SK-N-SH (cell line): ENCODE measurements around the gene OGA. TPM values are rescaled to one million over a fixed set of nuclear protein-coding genes. Genes with fewer than 3 reads are reported as not detected.

Experiments used
- CTCF ChIA-PET: fragments of 300-600, 350-600 bp; formaldehyde crosslinking; extraction: SDS; loops from one replicate; lab custom pipeline; 2021; lab: Yijun Ruan, JAX
- POLR2A ChIA-PET: fragments of 350-600 bp; sonication (Branson Sonifier 250); formaldehyde crosslinking; extraction: SDS; loops from one replicate; lab custom pipeline; 2020; ENCODE audit warnings: antibody characterized with exemption, inconsistent platforms; lab: Yijun Ruan, JAX
- DNase-seq: peaks from one replicate; pipeline ENCODE4 v3.0.0; 2012
- H2AFZ ChIP-seq: fragments of 200-600 bp; sonication (generic); 2 replicates; pipeline ENCODE4 v1.8.1; 2016; ENCODE audit warnings: antibody characterized with exemption, mild to moderate bottlenecking, low read depth
- H3F3A ChIP-seq: fragments of 200-600 bp; sonication (generic); replicated peaks from 2 replicates; pipeline ENCODE3; 2016; ENCODE audit warnings: antibody characterized with exemption, mild to moderate bottlenecking; ENCODE audit not compliant: insufficient read depth
- H3K27ac ChIP-seq, 2 experiments: fragments of 200-500 bp in 1 of 2; fragments of 200-600 bp in 1 of 2; sonication (Bioruptor generic) in 1 of 2; sonication (generic), shearing (Covaris generic) in 1 of 2; 2 replicates each; pipeline versions ENCODE4 v1.5.1 to v1.6.1; 2014 to 2016; ENCODE audit warnings: low read depth in 2 of 2, inconsistent platforms in 1 of 2, low read length in 1 of 2, mild to moderate bottlenecking in 1 of 2, mixed read lengths in 1 of 2
- H3K27me3 ChIP-seq: fragments of 200-600 bp; sonication (generic), shearing (Covaris generic); 2 replicates; pipeline ENCODE4 v1.6.1; 2016; ENCODE audit warnings: mixed run types; ENCODE audit not compliant: insufficient read depth
- H3K36me3 ChIP-seq, 2 experiments: fragments of 200-500 bp in 1 of 2; fragments of 200-600 bp in 1 of 2; sonication (Bioruptor generic) in 1 of 2; sonication (generic) in 1 of 2; replicated peaks in 1 of 2; 2 replicates each; pipeline versions ENCODE3 to v1.5.1; 2014 to 2016; ENCODE audit warnings: low read length in 1 of 2, mild to moderate bottlenecking in 1 of 2; ENCODE audit not compliant: insufficient read depth in 2 of 2, control insufficient read depth in 1 of 2
- H3K4me1 ChIP-seq, 2 experiments: fragments of 200-500 bp in 1 of 2; fragments of 200-600 bp in 1 of 2; sonication (Bioruptor generic) in 1 of 2; sonication (generic), shearing (Covaris generic) in 1 of 2; 2 replicates each; pipeline versions ENCODE4 v1.5.1 to v1.6.1; 2014 to 2016; ENCODE audit warnings: low read depth in 1 of 2, low read length in 1 of 2, mixed run types in 1 of 2; ENCODE audit not compliant: insufficient read depth in 2 of 2, control insufficient read depth in 1 of 2
- H3K4me2 ChIP-seq: fragments of 200-600 bp; sonication (generic), shearing (Covaris generic); 2 replicates; pipeline ENCODE4 v1.6.1; 2017; ENCODE audit warnings: mixed run types
- H3K4me3 ChIP-seq, 2 experiments: fragments of 200-500 bp in 1 of 2; fragments of 200-600 bp in 1 of 2; sonication (Bioruptor generic) in 1 of 2; sonication (generic), shearing (Covaris generic) in 1 of 2; 2 replicates each; pipeline versions ENCODE4 v1.5.1 to v1.8.1; 2014 to 2016; ENCODE audit warnings: low read depth in 2 of 2, inconsistent platforms in 1 of 2, low read length in 1 of 2, mild to moderate bottlenecking in 1 of 2, mixed read lengths in 1 of 2, moderate library complexity in 1 of 2
- H3K79me2 ChIP-seq: fragments of 200-600 bp; sonication (generic); 2 replicates; pipeline ENCODE4 v1.8.1; 2017; ENCODE audit warnings: mild to moderate bottlenecking; ENCODE audit not compliant: insufficient read depth
- H3K9ac ChIP-seq: fragments of 200-600 bp; sonication (generic); 2 replicates; pipeline ENCODE4 v1.6.1; 2017; ENCODE audit warnings: mixed run types
- H3K9me2 ChIP-seq: fragments of 200-600 bp; sonication (generic); 2 replicates; pipeline ENCODE4 v1.6.1; 2017; ENCODE audit warnings: mixed run types
- H3K9me3 ChIP-seq: fragments of 200-600 bp; sonication (generic); 2 replicates; pipeline ENCODE4 v1.6.1; 2017; ENCODE audit warnings: mixed run types, mild to moderate bottlenecking, moderate library complexity
- H4K20me1 ChIP-seq: fragments of 200-600 bp; sonication (generic); 2 replicates; pipeline ENCODE4 v1.6.1; 2017; ENCODE audit warnings: mild to moderate bottlenecking, mixed run types; ENCODE audit not compliant: insufficient read depth
- FOSL2 ChIP-seq: IDR thresholded peaks from 2 replicates; pipeline ENCODE4 v1.4.0; 2012; ENCODE audit warnings: low read depth, mild to moderate bottlenecking, moderate library complexity, borderline replicate concordance
- FOXM1 ChIP-seq: IDR thresholded peaks from 2 replicates; pipeline ENCODE4 v1.4.0; 2012; ENCODE audit warnings: low read depth, mild to moderate bottlenecking
- MEF2A ChIP-seq: IDR thresholded peaks from 2 replicates; pipeline ENCODE4 v1.4.0; 2012; ENCODE audit warnings: low read depth, borderline replicate concordance
- MXI1 ChIP-seq: IDR thresholded peaks from 2 replicates; pipeline ENCODE4 v1.6.1; 2012; ENCODE audit warnings: mild to moderate bottlenecking, low read depth, low read length, improper control_type of control experiment
- NFIC ChIP-seq: IDR thresholded peaks from 2 replicates; pipeline ENCODE4 v1.4.0; 2012; ENCODE audit warnings: borderline replicate concordance
- POLR2AphosphoS5 ChIP-seq: IDR thresholded peaks from 2 replicates; pipeline ENCODE4 v1.6.1; 2012; ENCODE audit warnings: low read depth, low read length
- RAD21 ChIP-seq: IDR thresholded peaks from 2 replicates; pipeline ENCODE4 v1.6.1; 2012; ENCODE audit warnings: mild to moderate bottlenecking, low read length
- RCOR1 ChIP-seq: fragments of 150-350 bp; IDR thresholded peaks from 2 replicates; pipeline ENCODE4 v1.6.1; 2017; ENCODE audit warnings: antibody characterized with exemption, low read length
- RXRA ChIP-seq: IDR thresholded peaks from 2 replicates; pipeline ENCODE4 v1.4.0; 2012; ENCODE audit warnings: low read depth, mild to moderate bottlenecking, borderline replicate concordance
- YY1 ChIP-seq: IDR thresholded peaks from 2 replicates; pipeline ENCODE4 v1.4.0; 2012; ENCODE audit warnings: low read depth, mild to moderate bottlenecking
- WGBS: methylation state at CpG from one replicate; pipeline ENCODE4 v1.1.6; 2017; ENCODE audit warnings: low lambda C conversion rate; 5-methylcytosine and 5-hydroxymethylcytosine counted together
- polyA plus RNA-seq, 3 experiments: library from polyadenylated mRNA; depleted of rRNA; stranded (reverse); fragments of >200 nt; gene quantifications; 2 replicates each; pipeline ENCODE4 v1.2.3, GENCODE V29; 2012
- TF ChIP-seq, protein P1 (sequence below): fragments of 150-350 bp; IDR thresholded peaks from 2 replicates; pipeline ENCODE4 v1.6.1; 2016; ENCODE audit warnings: mild to moderate bottlenecking, low read depth, low read length
- TF ChIP-seq, protein P2 (sequence below): IDR thresholded peaks from 2 replicates; pipeline ENCODE4 v1.6.1; 2012; ENCODE audit warnings: mild to moderate bottlenecking, low read depth, low read length, moderate library complexity

OGA gene
- polyA plus RNA-seq, 1 of the 3 experiments (the other 2 are of a cell fraction) = 24.8 TPM

DNA sequence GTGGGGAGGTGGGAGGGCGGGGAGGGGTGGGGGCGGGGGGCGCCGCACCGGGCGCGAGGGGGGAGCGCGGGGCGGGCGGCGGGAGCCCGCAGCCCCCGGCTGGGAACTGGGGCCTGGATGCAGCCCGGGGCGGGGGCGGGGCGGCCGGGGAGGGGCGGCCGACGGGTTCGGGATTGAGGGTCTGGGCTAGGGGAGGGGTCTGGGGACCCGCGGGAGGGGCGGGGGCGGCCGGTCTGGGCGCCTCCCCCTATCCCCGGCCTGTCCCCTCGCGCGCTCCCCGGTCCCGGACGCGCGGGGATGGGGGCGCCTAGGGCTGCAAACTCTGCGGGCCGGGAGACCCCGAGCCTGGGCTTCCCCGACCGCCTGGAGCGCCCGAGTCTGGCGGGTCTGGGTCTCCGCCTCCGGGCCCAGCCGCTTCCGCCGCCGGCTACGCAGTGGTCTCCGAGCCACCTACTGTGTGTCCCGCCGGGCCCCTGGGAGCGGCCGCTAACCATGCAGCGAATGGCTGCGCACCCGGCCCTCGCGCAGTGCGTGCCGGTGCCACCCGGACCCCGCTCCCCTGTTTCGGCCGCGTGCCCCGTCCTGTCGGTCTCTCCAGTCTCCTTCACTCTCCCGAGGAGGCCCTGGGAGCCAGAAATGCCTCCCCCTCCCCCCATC lies 42.0 kb downstream of the OGA start:
- CTCF ChIA-PET = interaction anchor here (0.6 to 11.7 kb wide), 2 partner anchors 171 to 494 kb away, joined by 3 to 297 read pairs; no protein-coding TSS in a partner anchor
- Histone ChIP-seq H3K9ac (no peak overlapping the region), H3K4me2 (peak overlapping the region; percentile 28; the same call in 1 of the 2 replicates), H2AFZ (no peak overlapping the region), H4K20me1 (no peaks in the 10 kb centered on the region), H3K79me2 (no peaks in the 10 kb centered on the region), H3K27me3 (no peaks in the 10 kb centered on the region), H3F3A (peaks cover 2% of the 10 kb centered on the region), H3K4me1 (peaks cover 0 to 3% of the 10 kb centered on the region in 2 experiments; a peak in 1 of 4 replicates)
- WGBS = 64% methylated on average over 23 of the region's 74 CpGs
- peak; percentile 82 for DNase-seq
- no peak for TF ChIP-seq MEF2A
- no peak for TF ChIP-seq POLR2AphosphoS5
- TF ChIP-seq MXI1 = no peak
- TF ChIP-seq NFIC = no peak
- no peak for TF ChIP-seq RAD21
- TF ChIP-seq RXRA = no peak
- TF ChIP-seq RCOR1 = no peak
- TF ChIP-seq FOXM1 = no peak
- TF ChIP-seq FOSL2 = no peak
- TF ChIP-seq YY1 = no peak
- TF ChIP-seq, protein P1, sequence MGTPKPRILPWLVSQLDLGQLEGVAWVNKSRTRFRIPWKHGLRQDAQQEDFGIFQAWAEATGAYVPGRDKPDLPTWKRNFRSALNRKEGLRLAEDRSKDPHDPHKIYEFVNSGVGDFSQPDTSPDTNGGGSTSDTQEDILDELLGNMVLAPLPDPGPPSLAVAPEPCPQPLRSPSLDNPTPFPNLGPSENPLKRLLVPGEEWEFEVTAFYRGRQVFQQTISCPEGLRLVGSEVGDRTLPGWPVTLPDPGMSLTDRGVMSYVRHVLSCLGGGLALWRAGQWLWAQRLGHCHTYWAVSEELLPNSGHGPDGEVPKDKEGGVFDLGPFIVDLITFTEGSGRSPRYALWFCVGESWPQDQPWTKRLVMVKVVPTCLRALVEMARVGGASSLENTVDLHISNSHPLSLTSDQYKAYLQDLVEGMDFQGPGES = no peak
- TF ChIP-seq, protein P2, sequence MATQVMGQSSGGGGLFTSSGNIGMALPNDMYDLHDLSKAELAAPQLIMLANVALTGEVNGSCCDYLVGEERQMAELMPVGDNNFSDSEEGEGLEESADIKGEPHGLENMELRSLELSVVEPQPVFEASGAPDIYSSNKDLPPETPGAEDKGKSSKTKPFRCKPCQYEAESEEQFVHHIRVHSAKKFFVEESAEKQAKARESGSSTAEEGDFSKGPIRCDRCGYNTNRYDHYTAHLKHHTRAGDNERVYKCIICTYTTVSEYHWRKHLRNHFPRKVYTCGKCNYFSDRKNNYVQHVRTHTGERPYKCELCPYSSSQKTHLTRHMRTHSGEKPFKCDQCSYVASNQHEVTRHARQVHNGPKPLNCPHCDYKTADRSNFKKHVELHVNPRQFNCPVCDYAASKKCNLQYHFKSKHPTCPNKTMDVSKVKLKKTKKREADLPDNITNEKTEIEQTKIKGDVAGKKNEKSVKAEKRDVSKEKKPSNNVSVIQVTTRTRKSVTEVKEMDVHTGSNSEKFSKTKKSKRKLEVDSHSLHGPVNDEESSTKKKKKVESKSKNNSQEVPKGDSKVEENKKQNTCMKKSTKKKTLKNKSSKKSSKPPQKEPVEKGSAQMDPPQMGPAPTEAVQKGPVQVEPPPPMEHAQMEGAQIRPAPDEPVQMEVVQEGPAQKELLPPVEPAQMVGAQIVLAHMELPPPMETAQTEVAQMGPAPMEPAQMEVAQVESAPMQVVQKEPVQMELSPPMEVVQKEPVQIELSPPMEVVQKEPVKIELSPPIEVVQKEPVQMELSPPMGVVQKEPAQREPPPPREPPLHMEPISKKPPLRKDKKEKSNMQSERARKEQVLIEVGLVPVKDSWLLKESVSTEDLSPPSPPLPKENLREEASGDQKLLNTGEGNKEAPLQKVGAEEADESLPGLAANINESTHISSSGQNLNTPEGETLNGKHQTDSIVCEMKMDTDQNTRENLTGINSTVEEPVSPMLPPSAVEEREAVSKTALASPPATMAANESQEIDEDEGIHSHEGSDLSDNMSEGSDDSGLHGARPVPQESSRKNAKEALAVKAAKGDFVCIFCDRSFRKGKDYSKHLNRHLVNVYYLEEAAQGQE = no peak
- TF ChIP-seq, all 33 proteins: peak for 0
- H3K9me3 ChIP-seq = no peaks in the 10 kb centered on the region
- H3K4me3 ChIP-seq = peak overlapping the region in 1 of 2 experiments; percentile 25; a peak in 2 of 4 replicates
- no peak overlapping the region for H3K27ac ChIP-seq
- no peaks in the 10 kb centered on the region for H3K9me2 ChIP-seq
- POLR2A ChIA-PET = interaction anchor here (0.6 kb wide), 1 partner anchor 172 kb away, joined by 3 read pairs; no protein-coding TSS in a partner anchor
- no peaks in the 10 kb centered on the region for H3K36me3 ChIP-seq
